Hematopoietic multipotent progenitor cell treated with erythropoietin and hydrocortisone succinate and interleukin-3 and kit ligand, for 17 days (in vitro differentiated cells): ENCODE results near the gene TRNP1.

Source experiments
- DNase-seq: peaks from one replicate; pipeline ENCODE4 v3.0.0-alpha.2; 2015; ENCODE audit warnings: low spot score

Gene TRNP1

DNA sequence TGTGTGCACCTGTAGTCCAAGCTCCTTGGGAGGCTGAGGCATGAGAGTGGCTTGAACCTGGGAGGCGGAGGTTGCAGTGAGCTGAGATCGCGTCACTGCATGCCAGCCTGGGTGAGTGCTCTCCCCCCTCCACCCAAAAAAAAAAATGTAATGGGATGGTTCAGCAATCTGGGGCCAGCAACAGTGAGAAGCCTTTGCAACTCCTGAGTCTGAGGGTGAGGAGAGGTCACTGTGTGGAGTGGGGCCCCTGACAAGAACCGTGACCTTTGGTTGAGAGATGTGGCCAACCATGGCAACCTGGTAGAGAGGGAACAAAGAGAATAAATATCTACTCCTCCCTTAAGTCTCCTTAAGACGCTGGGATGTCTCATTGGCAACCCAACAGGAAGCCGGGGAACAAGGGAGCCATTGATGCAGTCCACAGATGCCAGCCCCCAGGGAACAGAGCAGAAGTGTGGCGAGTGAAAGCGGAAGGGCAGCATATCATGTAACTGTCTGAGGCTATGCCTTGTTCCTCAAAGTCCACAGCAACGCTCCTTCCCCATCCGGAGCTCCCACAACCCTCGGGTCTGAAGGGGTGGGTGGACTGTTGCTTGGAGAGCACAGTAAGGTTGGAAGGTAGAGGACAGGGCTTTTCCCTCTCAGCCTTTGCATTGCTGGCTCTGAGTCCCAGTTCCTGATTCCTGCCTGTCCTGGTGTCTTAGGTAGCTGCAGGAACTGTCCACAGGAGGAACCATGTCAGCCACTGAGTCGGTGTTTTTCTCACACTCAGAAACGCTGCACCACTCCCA lies 8.3 kb downstream of the TRNP1 start:
- no peak for DNase-seq

DNA sequence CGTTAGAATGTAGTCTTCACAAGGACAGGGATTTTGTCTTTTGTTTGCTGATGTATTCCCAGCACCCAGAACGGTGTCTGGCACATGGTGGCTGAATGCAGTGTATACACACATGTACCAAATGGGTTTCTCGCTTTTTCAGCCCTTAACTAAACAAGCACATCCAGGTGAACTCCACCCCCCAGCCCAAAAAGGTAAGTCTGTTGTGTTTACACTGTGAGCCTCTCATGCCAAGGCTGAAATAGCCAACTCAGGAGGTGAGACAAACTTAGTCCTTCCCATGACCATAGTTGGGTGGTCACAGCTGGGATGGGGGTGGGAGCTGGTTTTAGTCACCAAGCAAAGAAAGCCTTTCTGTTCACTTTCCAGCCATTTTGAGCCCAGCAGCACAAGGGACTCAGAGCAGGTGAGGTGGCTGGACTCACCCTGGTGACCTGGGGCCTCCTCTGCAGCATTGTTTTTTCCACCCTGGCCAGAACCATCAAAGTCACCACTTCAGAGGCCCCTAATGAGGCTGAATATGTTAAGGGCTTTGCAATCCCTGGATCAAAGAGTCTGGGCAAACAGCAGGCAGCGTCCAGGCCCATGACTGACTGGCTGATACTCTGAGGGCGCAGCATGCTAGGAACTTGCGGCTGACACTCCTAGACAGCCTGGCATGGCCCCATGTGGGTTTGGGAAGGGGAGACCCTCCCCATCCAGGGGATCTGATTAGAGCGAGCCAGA lies 10.4 kb downstream of the TRNP1 start:
- no peak for DNase-seq

- DNase-seq, result no peak
These were observed 11.1 kb downstream of the TRNP1 start for GRCh38 chr1:27004471-27005165.

GRCh38 chr1:27005166-27005530 lies 11.7 kb downstream of the TRNP1 start:
- DNase-seq, result no peak

GRCh38 chr1:27005648-27006496 lies 12.4 kb downstream of the TRNP1 start:
- no peak for DNase-seq

- DNase-seq, result no peak
These were observed 13.2 kb downstream of the TRNP1 start for GRCh38 chr1:27006683-27007082.

DNA sequence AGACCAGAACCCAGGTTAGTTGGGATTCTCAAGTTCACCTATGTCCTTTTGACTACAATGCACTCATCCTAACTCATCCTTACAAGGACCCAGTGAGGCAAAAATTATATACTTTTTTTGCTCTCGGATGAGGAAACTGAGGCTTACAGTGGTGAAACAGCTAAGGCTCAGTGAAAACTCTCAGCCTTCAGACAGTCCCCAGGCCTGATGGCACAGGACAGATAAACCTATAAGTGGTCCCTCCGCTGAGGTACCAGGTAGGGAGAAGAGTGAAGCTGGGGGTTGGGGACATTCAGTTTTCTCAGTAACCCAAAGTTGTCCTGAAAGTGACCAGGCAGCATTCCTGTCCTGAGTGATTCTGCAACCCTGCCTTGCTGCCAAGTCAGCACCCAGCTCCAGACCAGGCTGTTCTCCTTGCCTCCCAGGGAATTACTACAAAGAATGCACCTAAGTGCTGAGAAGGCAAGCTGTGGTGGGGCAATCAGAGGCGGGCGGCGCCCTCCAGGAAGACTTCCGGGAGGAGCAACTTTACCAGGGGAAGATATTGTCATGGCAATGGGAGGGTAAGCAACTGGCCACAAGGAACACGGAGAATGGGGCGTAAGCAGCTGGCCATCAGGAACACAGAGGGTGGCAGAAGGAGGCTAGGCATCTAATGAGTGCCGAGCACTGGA lies 14.6 kb downstream of the TRNP1 start:
- DNase-seq, result no peak

DNA sequence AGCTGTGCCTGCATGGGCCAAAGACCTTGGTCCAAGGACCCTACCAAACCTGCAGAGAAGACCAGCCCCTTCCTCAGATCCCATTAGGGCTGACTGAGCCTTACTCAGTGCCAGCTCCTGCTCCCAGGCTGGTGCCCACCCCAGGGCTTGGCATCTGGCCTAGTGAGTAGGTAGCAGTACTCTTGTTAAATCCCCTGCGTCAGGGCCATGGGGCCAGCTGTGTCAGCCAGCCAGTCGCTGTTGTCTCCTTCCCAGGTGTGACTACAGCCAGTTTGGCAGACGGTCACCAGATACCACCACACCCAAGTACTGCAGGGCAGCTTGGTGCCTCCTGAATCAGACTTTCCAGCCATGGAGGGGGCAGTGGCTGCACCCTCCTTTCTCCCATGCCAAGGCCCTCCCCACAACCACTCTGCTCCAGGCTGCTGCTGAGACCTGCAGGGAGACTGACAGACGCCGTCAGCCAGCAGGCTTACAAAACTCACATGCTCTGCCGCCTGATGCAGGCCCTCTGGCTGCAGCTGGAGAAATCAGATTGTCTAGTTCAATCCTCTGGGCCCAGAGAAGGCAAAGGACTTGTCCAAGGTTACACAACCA lies 16.2 kb downstream of the TRNP1 start:
- no peak for DNase-seq

- no peak for DNase-seq
These were observed 16.9 kb downstream of the TRNP1 start for GRCh38 chr1:27010226-27010994.

DNA sequence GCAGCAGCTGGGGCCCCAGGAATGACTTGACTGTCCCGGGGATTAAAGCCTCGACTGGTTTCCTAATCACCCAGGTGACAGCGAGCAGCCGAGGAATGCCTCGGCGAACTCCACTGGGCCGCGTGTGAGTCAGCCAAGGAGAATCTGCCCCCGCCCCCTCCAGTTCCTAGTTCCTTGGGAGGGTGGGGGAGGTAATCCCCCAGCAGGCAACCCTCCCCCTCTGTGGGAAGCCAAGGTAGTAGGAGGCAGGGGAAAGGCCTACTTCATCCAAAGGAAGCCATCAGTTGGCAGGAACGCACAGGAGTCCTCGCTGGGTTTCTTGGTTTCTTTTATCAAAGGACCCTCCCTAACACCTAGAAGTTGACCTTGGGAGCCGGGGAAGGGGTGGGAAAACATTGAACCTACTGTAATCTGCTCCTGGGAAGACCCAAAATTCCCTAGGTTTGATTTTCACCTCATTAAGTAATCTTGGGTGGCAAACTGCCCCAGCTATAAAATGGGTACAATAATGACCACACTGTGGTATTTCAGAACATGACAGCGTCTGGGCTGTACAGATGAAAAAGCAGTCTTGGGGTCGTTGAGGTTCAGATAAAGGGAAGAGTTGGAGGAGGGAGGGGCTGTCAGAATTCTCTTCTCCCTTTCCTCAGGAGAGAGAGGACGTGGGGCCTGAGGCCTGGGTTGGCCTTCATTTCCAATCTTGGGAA lies 17.7 kb downstream of the TRNP1 start:
- DNase-seq, result no peak

GRCh38 chr1:27011976-27012563 lies 18.6 kb downstream of the TRNP1 start:
- DNase-seq, result no peak

DNA sequence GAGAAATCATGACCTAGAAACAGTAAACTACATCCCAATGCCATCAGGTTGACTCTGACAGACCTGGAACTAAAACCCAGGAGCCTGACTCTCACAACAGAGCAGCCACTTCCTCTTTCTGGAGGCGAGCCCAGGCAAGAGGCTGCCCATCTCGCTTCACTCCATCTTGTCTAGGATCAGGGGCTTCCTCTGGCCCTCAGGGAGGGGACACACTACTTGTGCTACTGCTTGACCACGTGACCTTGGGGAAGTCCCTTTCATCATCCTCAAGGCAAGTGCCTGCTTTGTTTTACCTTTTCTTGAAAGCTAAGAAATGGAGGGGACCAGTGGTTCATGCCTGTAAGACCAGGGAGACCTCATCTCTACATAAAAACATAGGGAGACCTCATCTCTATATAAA lies 21.8 kb downstream of the TRNP1 start:
- DNase-seq, result no peak

- DNase-seq, result no peak
These were observed 22.9 kb downstream of the TRNP1 start for GRCh38 chr1:27016376-27016775.

GRCh38 chr1:27017207-27017606 lies 23.7 kb downstream of the TRNP1 start:
- no peak for DNase-seq

DNA sequence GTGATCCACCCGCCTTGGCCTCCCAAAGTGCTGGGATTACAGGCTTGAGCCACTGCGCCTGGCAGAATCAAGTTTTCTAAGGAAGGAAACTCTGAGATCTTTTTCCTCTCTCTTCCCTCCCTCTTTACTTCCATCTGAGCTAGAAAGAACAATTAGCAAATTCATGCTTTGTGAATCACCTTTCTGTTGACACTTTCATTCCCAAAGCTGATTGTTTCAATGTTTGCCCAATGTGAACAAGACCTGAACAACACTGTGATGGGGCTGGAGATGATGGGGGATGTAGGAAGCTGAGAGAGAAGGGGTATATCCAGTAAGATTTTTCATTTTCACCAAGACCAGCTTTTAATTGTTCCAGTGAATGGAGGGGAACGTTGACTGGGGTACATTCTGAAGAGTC lies 24.8 kb downstream of the TRNP1 start:
- DNase-seq, result no peak

- DNase-seq, result no peak
These were observed 28.0 kb downstream of the TRNP1 start for GRCh38 chr1:27021354-27022031.

- DNase-seq, result no peak
These were observed 32.2 kb downstream of the TRNP1 start for GRCh38 chr1:27025718-27026117.
